ENCODE measurements around the gene DHTKD1.
"Not testable (repeated sequence)": the region's sequence is repeated elsewhere in the genome, so short reads cannot be mapped to it uniquely, and the experiment has no call there.

DHTKD1 gene

GRCh38 chr10:12062754-12063482 lies 5.8 kb upstream of the DHTKD1 start:
- Histone ChIP-seq H3K4me3 (ENCODE audit: insufficient read depth, low read depth, low read length) (no peak overlapping the region), H3K4me1 (ENCODE audit: control insufficient read depth, insufficient read depth, low read length) (no peaks in the 10 kb centered on the region), H3K27me3 (ENCODE audit: control insufficient read depth, insufficient read depth, low read length, poor library complexity, severe bottlenecking) (no peaks in the 10 kb centered on the region), H3K36me3 (ENCODE audit: control insufficient read depth, insufficient read depth, low read length) (no peaks in the 10 kb centered on the region), H3K27ac (ENCODE audit: insufficient read depth, low read depth, low read length, poor library complexity, severe bottlenecking) (no peak overlapping the region), H3K9me3 (ENCODE audit: control insufficient read depth, low read length) (no peaks in the 10 kb centered on the region)
- WGBS, 2 experiments, result 85 to 91% methylated on average over 13 to 14 of the region's 14 CpGs

GRCh38 chr10:12063483-12063818 lies 5.3 kb upstream of the DHTKD1 start:
- H3K36me3 ChIP-seq (ENCODE audit: control insufficient read depth, insufficient read depth, low read length), result no peaks in the 10 kb centered on the region
- no peaks in the 10 kb centered on the region for H3K27me3 ChIP-seq (ENCODE audit: control insufficient read depth, insufficient read depth, low read length, poor library complexity, severe bottlenecking)
- H3K27ac ChIP-seq (ENCODE audit: insufficient read depth, low read depth, low read length, poor library complexity, severe bottlenecking), result no peak overlapping the region
- 74 to 95% methylated on average over 2 to 3 of the region's 3 CpGs for WGBS, 2 experiments
- no peak overlapping the region for H3K4me3 ChIP-seq (ENCODE audit: insufficient read depth, low read depth, low read length)
- H3K4me1 ChIP-seq (ENCODE audit: control insufficient read depth, insufficient read depth, low read length), result no peaks in the 10 kb centered on the region
- H3K9me3 ChIP-seq (ENCODE audit: control insufficient read depth, low read length), result no peaks in the 10 kb centered on the region

- Histone ChIP-seq H3K4me3 (ENCODE audit: insufficient read depth, low read depth, low read length) (no peak overlapping the region), H3K27me3 (ENCODE audit: control insufficient read depth, insufficient read depth, low read length, poor library complexity, severe bottlenecking) (no peaks in the 10 kb centered on the region), H3K36me3 (ENCODE audit: control insufficient read depth, insufficient read depth, low read length) (no peaks in the 10 kb centered on the region), H3K4me1 (ENCODE audit: control insufficient read depth, insufficient read depth, low read length) (peaks cover 2% of the 10 kb centered on the region), H3K27ac (ENCODE audit: insufficient read depth, low read depth, low read length, poor library complexity, severe bottlenecking) (no peak overlapping the region), H3K9me3 (ENCODE audit: control insufficient read depth, low read length) (no peaks in the 10 kb centered on the region)
- WGBS, 2 experiments, result 92 to 95% methylated on average over 2 of the region's 2 CpGs
Measured at GRCh38 chr10:12067336-12067735, 1.4 kb upstream of the DHTKD1 start.

- H3K4me3 ChIP-seq (ENCODE audit: insufficient read depth, low read depth, low read length); H3K36me3 ChIP-seq (ENCODE audit: control insufficient read depth, insufficient read depth, low read length): not testable (repeated sequence)
- WGBS, 2 experiments, result 92 to 95% methylated on average over 12 to 15 of the region's 15 CpGs
Measured at GRCh38 chr10:12071441-12071840, 2.7 kb downstream of the DHTKD1 start.

GRCh38 chr10:12073526-12073925 lies 4.8 kb downstream of the DHTKD1 start:
- Histone ChIP-seq H3K4me1 (ENCODE audit: control insufficient read depth, insufficient read depth, low read length) (peaks cover 2% of the 10 kb centered on the region), H3K4me3 (ENCODE audit: insufficient read depth, low read depth, low read length) (no peak overlapping the region), H3K36me3 (ENCODE audit: control insufficient read depth, insufficient read depth, low read length) (no peaks in the 10 kb centered on the region), H3K27me3 (ENCODE audit: control insufficient read depth, insufficient read depth, low read length, poor library complexity, severe bottlenecking) (no peaks in the 10 kb centered on the region), H3K9me3 (ENCODE audit: control insufficient read depth, low read length) (no peaks in the 10 kb centered on the region), H3K27ac (ENCODE audit: insufficient read depth, low read depth, low read length, poor library complexity, severe bottlenecking) (no peak overlapping the region)
- WGBS, 2 experiments, result 94 to 95% methylated on average over 4 of the region's 4 CpGs

More at GRCh38 chr10:12071441-12071840, 2.7 kb downstream of the DHTKD1 start:
- H3K27me3 ChIP-seq (ENCODE audit: control insufficient read depth, insufficient read depth, low read length, poor library complexity, severe bottlenecking); H3K9me3 ChIP-seq (ENCODE audit: control insufficient read depth, low read length); H3K4me1 ChIP-seq (ENCODE audit: control insufficient read depth, insufficient read depth, low read length); H3K27ac ChIP-seq (ENCODE audit: insufficient read depth, low read depth, low read length, poor library complexity, severe bottlenecking): not testable (repeated sequence)

GRCh38 chr10:12077580-12078180 lies 8.9 kb downstream of the DHTKD1 start:
- no peak overlapping the region for H3K27ac ChIP-seq (ENCODE audit: insufficient read depth, low read depth, low read length, poor library complexity, severe bottlenecking)
- no peak overlapping the region for H3K4me3 ChIP-seq (ENCODE audit: insufficient read depth, low read depth, low read length)
- no peaks in the 10 kb centered on the region for H3K4me1 ChIP-seq (ENCODE audit: control insufficient read depth, insufficient read depth, low read length)
- no peaks in the 10 kb centered on the region for H3K36me3 ChIP-seq (ENCODE audit: control insufficient read depth, insufficient read depth, low read length)
- H3K27me3 ChIP-seq (ENCODE audit: control insufficient read depth, insufficient read depth, low read length, poor library complexity, severe bottlenecking), result no peaks in the 10 kb centered on the region
- H3K9me3 ChIP-seq (ENCODE audit: control insufficient read depth, low read length), result no peaks in the 10 kb centered on the region
- 84% methylated on average over 9 of the region's 9 CpGs for WGBS, 2 experiments

- no peak overlapping the region for H3K4me3 ChIP-seq (ENCODE audit: insufficient read depth, low read depth, low read length)
- no peaks in the 10 kb centered on the region for H3K9me3 ChIP-seq (ENCODE audit: control insufficient read depth, low read length)
- no peaks in the 10 kb centered on the region for H3K36me3 ChIP-seq (ENCODE audit: control insufficient read depth, insufficient read depth, low read length)
Measured at GRCh38 chr10:12081470-12081869, 12.7 kb downstream of the DHTKD1 start.

GRCh38 chr10:12081879-12082557 lies 13.3 kb downstream of the DHTKD1 start:
- no peak overlapping the region for H3K4me3 ChIP-seq (ENCODE audit: insufficient read depth, low read depth, low read length)
- no peaks in the 10 kb centered on the region for H3K4me1 ChIP-seq (ENCODE audit: control insufficient read depth, insufficient read depth, low read length)
- H3K36me3 ChIP-seq (ENCODE audit: control insufficient read depth, insufficient read depth, low read length), result peaks cover 5% of the 10 kb centered on the region
- no peaks in the 10 kb centered on the region for H3K27me3 ChIP-seq (ENCODE audit: control insufficient read depth, insufficient read depth, low read length, poor library complexity, severe bottlenecking)
- 94 to 97% methylated on average over 6 of the region's 6 CpGs for WGBS, 2 experiments
- H3K9me3 ChIP-seq (ENCODE audit: control insufficient read depth, low read length), result no peaks in the 10 kb centered on the region
- H3K27ac ChIP-seq (ENCODE audit: insufficient read depth, low read depth, low read length, poor library complexity, severe bottlenecking), result no peak overlapping the region

More at GRCh38 chr10:12081470-12081869, 12.7 kb downstream of the DHTKD1 start:
- Histone ChIP-seq H3K27me3 (ENCODE audit: control insufficient read depth, insufficient read depth, low read length, poor library complexity, severe bottlenecking) (no peaks in the 10 kb centered on the region), H3K4me1 (ENCODE audit: control insufficient read depth, insufficient read depth, low read length) (no peaks in the 10 kb centered on the region), H3K27ac (ENCODE audit: insufficient read depth, low read depth, low read length, poor library complexity, severe bottlenecking) (no peak overlapping the region)
- whole genome bisulfite sequencing, 2 experiments, result 89 to 92% methylated on average over 8 of the region's 8 CpGs

GRCh38 chr10:12088919-12089318 lies 20.2 kb downstream of the DHTKD1 start:
- Histone ChIP-seq H3K27ac (ENCODE audit: insufficient read depth, low read depth, low read length, poor library complexity, severe bottlenecking) (no peak overlapping the region), H3K4me1 (ENCODE audit: control insufficient read depth, insufficient read depth, low read length) (no peaks in the 10 kb centered on the region), H3K9me3 (ENCODE audit: control insufficient read depth, low read length) (no peaks in the 10 kb centered on the region), H3K27me3 (ENCODE audit: control insufficient read depth, insufficient read depth, low read length, poor library complexity, severe bottlenecking) (no peaks in the 10 kb centered on the region), H3K4me3 (ENCODE audit: insufficient read depth, low read depth, low read length) (no peak overlapping the region), H3K36me3 (ENCODE audit: control insufficient read depth, insufficient read depth, low read length) (peaks cover 44% of the 10 kb centered on the region)
- 96 to 97% methylated on average over 14 of the region's 14 CpGs for WGBS, 2 experiments

- Histone ChIP-seq H3K9me3 (ENCODE audit: control insufficient read depth, low read length) (no peaks in the 10 kb centered on the region), H3K27me3 (ENCODE audit: control insufficient read depth, insufficient read depth, low read length, poor library complexity, severe bottlenecking) (no peaks in the 10 kb centered on the region), H3K36me3 (ENCODE audit: control insufficient read depth, insufficient read depth, low read length) (peaks cover 52% of the 10 kb centered on the region), H3K4me1 (ENCODE audit: control insufficient read depth, insufficient read depth, low read length) (no peaks in the 10 kb centered on the region), H3K4me3 (ENCODE audit: insufficient read depth, low read depth, low read length) (no peak overlapping the region), H3K27ac (ENCODE audit: insufficient read depth, low read depth, low read length, poor library complexity, severe bottlenecking) (no peak overlapping the region)
- WGBS, 2 experiments, result 99 to 100% methylated on average over 4 of the region's 4 CpGs
Measured at GRCh38 chr10:12091421-12091820, 22.7 kb downstream of the DHTKD1 start.
